ENCODE results near the gene MAG. TPM values are rescaled to one million over a fixed set of nuclear protein-coding genes. Genes with fewer than 3 reads are reported as not detected.
A peak's percentile ranks its signal among the peaks of the same experiment; 100 is the strongest.

Gene MAG
- total RNA-seq, 2 experiments from 2014 or later, result 0.43 to 0.44 TPM

DNA sequence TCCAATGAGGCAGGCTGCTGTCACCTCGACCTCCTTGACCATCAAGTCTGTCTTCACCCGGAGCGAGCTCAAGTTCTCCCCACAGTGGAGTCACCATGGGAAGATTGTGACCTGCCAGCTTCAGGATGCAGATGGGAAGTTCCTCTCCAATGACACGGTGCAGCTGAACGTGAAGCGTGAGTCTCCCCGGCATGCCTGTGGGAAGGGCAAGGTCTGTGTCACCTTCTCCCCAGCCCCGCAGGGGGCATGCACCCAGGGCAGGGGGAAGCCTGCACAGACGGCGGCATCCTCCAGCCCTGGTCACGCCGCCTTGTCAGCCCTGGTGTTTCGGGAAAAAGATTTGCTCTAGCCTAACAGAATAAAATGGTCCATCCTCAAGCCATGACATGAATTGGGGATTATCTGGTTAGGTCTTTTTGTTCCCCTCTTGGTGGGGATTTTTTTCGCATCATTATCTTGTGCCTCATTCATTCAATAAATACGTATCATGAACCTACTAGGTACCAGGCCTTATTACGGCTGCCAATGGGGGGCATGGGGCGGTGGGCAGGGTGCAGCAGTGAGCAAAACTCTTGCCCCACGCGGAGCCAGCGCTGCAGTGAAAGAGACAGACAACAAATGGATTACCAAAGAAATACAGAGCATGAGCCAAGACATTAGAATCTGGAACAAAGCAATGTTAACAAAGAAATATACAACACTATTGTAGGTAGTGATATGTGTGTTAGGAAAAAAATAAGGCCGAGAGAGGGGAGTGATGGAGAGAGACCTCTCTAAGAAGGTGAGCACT lies 44.4 kb downstream of the MAG start:
- Mint-ChIP-seq H3K9me3 (no peaks in the 10 kb centered on the region), H3K4me3 (no peak overlapping the region), H3K36me3 (no peaks in the 10 kb centered on the region), H3K27me3 (peaks cover 4% of the 10 kb centered on the region), H3K27ac (no peak overlapping the region), H3K4me1 (ENCODE audit: low read depth) (peaks cover 19% of the 10 kb centered on the region)
- DNase-seq, result no peak
- POLR2A ChIA-PET, result no interaction called here
- CTCF ChIA-PET, result no interaction called here
- intact Hi-C loops (cut with micrococcal nuclease), result no loop called here

DNA sequence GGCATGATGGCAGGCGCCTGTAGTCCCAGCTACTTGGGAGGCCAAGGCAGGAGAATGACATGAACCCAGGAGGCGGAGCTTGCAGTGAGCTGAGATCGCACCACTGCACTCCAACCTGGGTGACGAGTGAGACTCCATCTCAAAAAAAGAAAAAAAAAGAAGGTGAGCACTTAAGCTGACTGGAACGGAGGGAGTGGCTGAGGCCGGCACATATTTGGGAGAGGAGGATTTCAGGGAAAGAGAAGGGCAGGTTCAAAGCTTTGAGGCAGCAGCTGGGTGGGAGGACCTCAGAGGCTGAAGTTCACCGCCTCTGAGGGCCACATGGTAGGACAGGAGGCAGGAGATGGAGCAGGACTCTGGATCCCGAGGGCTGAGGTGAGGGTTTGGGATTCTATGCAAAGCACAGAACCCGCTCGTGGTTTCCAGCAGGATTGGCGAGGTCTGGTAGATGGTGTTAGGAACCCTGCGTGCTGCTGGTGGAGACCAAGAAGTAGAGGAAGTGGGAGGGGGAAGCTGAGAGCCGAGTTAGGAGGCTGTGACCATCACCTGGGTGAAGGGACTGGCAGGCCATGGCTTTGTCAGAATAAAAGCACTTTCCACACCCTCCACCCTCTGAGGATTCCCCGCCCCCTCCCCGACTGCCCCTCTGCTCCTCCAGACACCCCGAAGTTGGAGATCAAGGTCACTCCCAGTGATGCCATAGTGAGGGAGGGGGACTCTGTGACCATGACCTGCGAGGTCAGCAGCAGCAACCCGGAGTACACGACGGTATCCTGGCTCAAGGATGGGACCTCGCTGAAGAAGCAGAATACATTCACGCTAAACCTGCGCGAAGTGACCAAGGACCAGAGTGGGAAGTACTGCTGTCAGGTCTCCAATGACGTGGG lies 45.4 kb downstream of the MAG start:
- ChIA-PET POLR2A (interaction anchor here (0.9 kb wide), 1 partner anchor 12 kb away, joined by 3 read pairs; no protein-coding TSS in a partner anchor), CTCF (no interaction called here)
- intact Hi-C loops (cut with micrococcal nuclease), result no loop called here
- Mint-ChIP-seq H3K4me1 (ENCODE audit: low read depth) (peaks cover 19% of the 10 kb centered on the region), H3K36me3 (no peaks in the 10 kb centered on the region), H3K9me3 (no peaks in the 10 kb centered on the region), H3K27ac (peak overlapping the region; percentile 6), H3K4me3 (no peak overlapping the region), H3K27me3 (peaks cover 4% of the 10 kb centered on the region)
- DNase-seq, result no peak

DNA sequence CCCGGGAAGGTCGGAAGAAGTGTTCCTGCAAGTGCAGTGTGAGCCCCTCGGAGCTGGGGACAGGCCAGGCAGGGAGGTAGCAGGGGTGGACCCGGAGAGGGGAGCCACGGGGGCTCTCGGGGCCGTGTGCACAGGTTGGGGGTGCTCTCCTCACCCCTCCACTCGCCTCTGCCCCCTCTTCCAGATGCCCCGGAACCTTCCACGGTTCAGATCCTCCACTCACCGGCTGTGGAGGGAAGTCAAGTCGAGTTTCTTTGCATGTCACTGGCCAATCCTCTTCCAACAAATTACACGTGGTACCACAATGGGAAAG lies 46.0 kb downstream of the MAG start:
- Mint-ChIP-seq H3K27ac (no peak overlapping the region), H3K27me3 (peaks cover 4% of the 10 kb centered on the region), H3K4me3 (no peak overlapping the region), H3K36me3 (no peaks in the 10 kb centered on the region), H3K9me3 (no peaks in the 10 kb centered on the region), H3K4me1 (ENCODE audit: low read depth) (peaks cover 14% of the 10 kb centered on the region)
- ChIA-PET POLR2A (interaction anchor here (0.9 kb wide), 1 partner anchor 13 kb away, joined by 3 read pairs; no protein-coding TSS in a partner anchor), CTCF (no interaction called here)
- intact Hi-C loops (cut with micrococcal nuclease), result no loop called here
- no peak for DNase-seq

DNA sequence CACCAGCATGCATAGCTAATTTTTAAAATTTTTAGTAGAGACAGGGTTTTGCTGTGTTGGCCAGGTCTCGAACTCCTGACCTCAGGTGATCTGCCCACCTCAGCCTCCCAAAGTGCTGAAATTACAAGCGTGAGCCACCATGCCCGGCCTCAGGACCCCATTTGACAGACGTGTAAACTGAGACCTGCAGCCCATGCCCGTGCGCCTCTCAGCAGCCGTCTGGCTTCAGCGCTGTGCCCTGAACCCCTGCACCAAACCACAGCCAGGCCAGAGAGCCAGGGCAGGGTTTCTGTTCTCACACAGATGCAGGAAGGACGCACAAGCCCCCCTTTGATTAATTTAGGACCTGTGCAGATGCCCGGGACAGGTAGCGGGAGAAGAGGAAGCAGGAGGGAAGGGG lies 48.5 kb downstream of the MAG start:
- Mint-ChIP-seq H3K4me1 (ENCODE audit: low read depth) (no peaks in the 10 kb centered on the region), H3K27ac (no peak overlapping the region), H3K36me3 (no peaks in the 10 kb centered on the region), H3K27me3 (peaks cover 2% of the 10 kb centered on the region), H3K9me3 (no peaks in the 10 kb centered on the region), H3K4me3 (no peak overlapping the region)
- ChIA-PET CTCF (no interaction called here), POLR2A (interaction anchor here (0.6 kb wide), 1 partner anchor 195 kb away, joined by 3 read pairs; no protein-coding TSS in a partner anchor)
- intact Hi-C loops (cut with micrococcal nuclease), result no loop called here
- no peak for DNase-seq

DNA sequence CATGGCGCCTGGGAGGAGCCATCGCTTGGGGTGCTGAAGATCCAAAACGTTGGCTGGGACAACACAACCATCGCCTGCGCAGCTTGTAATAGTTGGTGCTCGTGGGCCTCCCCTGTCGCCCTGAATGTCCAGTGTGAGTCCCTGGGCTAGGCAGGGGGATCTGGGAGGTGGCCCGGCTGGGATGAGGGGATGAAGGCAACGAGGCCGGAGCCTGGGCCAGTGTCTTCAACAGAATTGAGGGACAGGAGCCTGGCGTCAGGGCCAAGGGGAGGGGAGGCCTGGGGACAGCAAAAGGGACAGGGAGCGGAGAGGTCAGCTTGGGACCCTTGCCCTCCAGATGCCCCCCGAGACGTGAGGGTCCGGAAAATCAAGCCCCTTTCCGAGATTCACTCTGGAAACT lies 49.0 kb downstream of the MAG start:
- no peaks in the 10 kb centered on the region for H3K36me3 Mint-ChIP-seq
- H3K27ac Mint-ChIP-seq, result no peak overlapping the region
- no peak overlapping the region for H3K4me3 Mint-ChIP-seq
- H3K27me3 Mint-ChIP-seq, result peaks cover 1% of the 10 kb centered on the region
- intact Hi-C loops (cut with micrococcal nuclease), result no loop called here
- no peaks in the 10 kb centered on the region for H3K9me3 Mint-ChIP-seq
- peaks cover 5% of the 10 kb centered on the region for H3K4me1 Mint-ChIP-seq (ENCODE audit: low read depth)
- ChIA-PET POLR2A (no interaction called here), CTCF (no interaction called here)
- DNase-seq, result no peak

DNA sequence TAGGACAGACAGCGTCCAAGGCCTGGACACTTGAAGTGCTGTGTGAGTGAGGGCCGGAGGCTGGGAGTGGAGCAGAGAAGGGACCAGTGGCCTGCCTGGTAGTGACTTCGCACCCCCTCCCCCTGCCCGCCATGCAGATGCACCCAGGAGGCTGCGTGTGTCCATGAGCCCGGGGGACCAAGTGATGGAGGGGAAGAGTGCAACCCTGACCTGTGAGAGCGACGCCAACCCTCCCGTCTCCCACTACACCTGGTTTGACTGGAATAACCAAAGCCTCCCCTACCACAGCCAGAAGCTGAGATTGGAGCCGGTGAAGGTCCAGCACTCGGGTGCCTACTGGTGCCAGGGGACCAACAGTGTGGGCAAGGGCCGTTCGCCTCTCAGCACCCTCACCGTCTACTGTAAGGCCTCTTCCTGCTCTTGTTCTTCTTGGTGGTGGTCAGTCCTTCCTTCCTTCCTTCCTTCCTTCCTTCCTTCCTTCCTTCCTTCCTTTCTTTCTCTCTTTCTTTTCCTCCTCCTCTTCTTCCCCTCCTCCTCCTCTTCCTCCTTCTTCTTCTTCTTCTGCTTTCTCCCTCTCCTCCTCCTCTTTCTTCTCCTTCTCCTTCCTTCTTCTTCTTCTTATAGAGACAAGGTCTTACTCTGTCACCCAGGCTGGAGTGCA lies 49.7 kb downstream of the MAG start:
- no peaks in the 10 kb centered on the region for H3K9me3 Mint-ChIP-seq
- H3K4me1 Mint-ChIP-seq (ENCODE audit: low read depth), result peaks cover 12% of the 10 kb centered on the region
- H3K27me3 Mint-ChIP-seq, result no peaks in the 10 kb centered on the region
- H3K27ac Mint-ChIP-seq, result no peak overlapping the region
- no peak overlapping the region for H3K4me3 Mint-ChIP-seq
- no peak for DNase-seq
- POLR2A ChIA-PET, result no interaction called here
- CTCF ChIA-PET, result interaction anchor here (1.2 kb wide), 1 partner anchor 12 kb away, joined by 7 read pairs; no protein-coding TSS in a partner anchor
- intact Hi-C loops (cut with micrococcal nuclease), result no loop called here
- no peaks in the 10 kb centered on the region for H3K36me3 Mint-ChIP-seq

DNA sequence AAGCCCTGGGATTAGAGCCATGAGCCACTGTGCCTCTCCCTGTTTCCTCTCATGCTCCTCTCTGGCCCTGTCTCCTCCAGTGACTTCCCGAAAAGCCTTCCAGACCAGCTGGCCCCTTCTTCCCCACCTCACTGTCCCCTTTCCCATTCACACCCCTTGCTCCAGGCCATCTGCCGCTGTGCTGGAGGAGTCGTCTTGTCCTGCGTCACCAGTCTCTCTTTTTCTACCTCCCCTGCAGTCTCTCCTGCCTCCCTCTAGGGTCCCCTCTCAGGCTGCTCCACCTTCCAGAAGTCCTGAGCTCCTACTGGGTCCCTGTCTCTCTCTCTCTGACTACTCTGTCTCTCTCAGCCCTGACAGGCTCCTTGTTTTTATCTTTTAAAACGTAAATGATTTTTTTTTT lies 50.5 kb downstream of the MAG start:
- ChIA-PET CTCF (interaction anchor here (1.2 kb wide), 1 partner anchor 11 kb away, joined by 7 read pairs; no protein-coding TSS in a partner anchor), POLR2A (no interaction called here)
- intact Hi-C loops (cut with micrococcal nuclease), result no loop called here
- no peak for DNase-seq
- Mint-ChIP-seq H3K9me3 (no peaks in the 10 kb centered on the region), H3K27me3 (no peaks in the 10 kb centered on the region), H3K4me1 (ENCODE audit: low read depth) (peaks cover 20% of the 10 kb centered on the region), H3K27ac (no peak overlapping the region), H3K36me3 (no peaks in the 10 kb centered on the region), H3K4me3 (no peak overlapping the region)

DNA sequence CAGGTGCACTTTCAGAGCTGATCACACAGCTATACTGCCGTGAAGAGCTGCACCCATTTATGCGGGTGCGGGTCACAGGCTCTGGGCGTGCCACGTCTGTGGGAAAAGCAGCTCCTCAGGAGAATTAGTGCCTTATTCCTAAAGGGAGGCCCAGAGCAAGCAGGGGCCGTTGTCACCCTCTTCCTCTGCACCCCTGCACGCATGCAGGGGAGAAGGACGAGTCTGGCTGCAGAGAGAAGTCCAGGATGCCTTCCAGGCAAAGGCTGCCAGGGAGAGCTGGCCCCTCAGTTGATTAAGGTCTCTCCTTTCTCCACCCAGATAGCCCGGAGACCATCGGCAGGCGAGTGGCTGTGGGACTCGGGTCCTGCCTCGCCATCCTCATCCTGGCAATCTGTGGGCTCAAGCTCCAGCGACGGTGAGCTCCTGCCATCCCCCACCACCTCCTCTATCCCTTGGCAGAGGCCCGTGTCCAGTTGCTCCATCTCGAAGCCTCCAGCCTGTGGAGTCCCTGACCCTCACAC lies 52.6 kb downstream of the MAG start:
- DNase-seq, result peak; percentile 7
- CTCF ChIA-PET, result no interaction called here
- H3K4me3 Mint-ChIP-seq, result peak overlapping the region; percentile 12
- no peak overlapping the region for H3K27ac Mint-ChIP-seq
- no peaks in the 10 kb centered on the region for H3K9me3 Mint-ChIP-seq
- peaks cover 2% of the 10 kb centered on the region for H3K27me3 Mint-ChIP-seq
- H3K4me1 Mint-ChIP-seq (ENCODE audit: low read depth), result peaks cover 39% of the 10 kb centered on the region
- H3K36me3 Mint-ChIP-seq, result no peaks in the 10 kb centered on the region
- POLR2A ChIA-PET, result no interaction called here
- intact Hi-C loops (cut with micrococcal nuclease), result loop anchor here (5.0 kb wide), 1 partner anchor 203 kb away; the partner anchor contains the start of gene TMEM147

DNA sequence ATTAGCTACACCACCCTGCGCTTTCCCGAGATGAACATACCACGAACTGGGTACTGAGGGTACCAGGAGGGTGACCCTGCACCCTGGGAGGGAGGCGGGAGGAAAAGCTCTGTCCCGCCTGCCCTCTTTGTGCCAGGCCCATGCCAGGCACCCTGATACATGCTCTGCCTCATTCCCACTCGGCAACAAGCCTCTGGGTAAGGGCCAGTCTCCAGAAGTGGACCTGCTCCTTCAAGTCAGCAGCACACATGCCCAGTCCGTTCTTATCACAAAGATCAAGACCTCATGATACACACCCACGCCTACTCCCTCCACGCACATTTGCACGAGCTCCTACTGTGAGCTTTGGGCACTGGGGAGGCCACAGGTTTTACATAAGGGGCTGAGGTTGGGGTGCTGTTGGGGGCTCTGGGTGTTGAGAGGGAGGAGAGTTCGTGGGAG lies 53.7 kb downstream of the MAG start:
- H3K9me3 Mint-ChIP-seq, result no peaks in the 10 kb centered on the region
- intact Hi-C loops (cut with micrococcal nuclease), result loop anchor here (2.0 to 5.0 kb wide), 3 partner anchors 117 to 202 kb away; partner anchors contain the start of gene TMEM147
- peak; percentile 15 for DNase-seq
- no peaks in the 10 kb centered on the region for H3K36me3 Mint-ChIP-seq
- H3K4me1 Mint-ChIP-seq (ENCODE audit: low read depth), result peaks cover 41% of the 10 kb centered on the region
- ChIA-PET POLR2A (no interaction called here), CTCF (interaction anchor here (1.1 kb wide), 1 partner anchor 13 kb away, joined by 4 read pairs; no protein-coding TSS in a partner anchor)
- peaks cover 4% of the 10 kb centered on the region for H3K27me3 Mint-ChIP-seq
- H3K27ac Mint-ChIP-seq, result peak overlapping the region; percentile 96
- H3K4me3 Mint-ChIP-seq, result peak overlapping the region; percentile 10

DNA sequence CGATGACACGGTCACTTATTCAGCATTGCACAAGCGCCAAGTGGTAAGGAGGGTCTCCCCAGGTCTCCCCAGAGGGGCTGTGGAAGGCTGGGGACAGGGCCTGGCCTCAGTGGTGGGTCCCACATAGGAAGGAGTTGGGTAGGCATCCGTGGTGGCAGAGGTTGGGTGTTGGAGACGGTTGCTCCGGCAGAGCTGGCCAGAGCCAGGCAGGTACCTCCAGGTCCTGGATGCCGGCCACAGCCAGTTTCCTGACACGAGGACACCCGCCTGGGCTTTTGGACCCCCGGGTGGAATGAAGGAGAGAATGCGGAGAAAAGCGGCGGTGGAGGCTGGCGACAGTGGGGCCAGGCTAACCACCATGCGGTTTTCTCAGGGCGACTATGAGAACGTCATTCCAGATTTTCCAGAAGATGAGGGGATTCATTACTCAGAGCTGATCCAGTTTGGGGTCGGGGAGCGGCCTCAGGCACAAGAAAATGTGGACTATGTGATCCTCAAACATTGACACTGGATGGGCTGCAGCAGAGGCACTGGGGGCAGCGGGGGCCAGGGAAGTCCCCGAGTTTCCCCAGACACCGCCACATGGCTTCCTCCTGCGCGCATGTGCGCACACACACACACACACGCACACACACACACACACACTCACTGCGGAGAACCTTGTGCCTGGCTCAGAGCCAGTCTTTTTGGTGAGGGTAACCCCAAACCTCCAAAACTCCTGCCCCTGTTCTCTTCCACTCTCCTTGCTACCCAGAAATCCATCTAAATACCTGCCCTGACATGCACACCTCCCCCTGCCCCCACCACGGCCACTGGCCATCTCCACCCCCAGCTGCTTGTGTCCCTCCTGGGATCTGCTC lies 54.5 kb downstream of the MAG start:
- Mint-ChIP-seq H3K27me3 (peaks cover 4% of the 10 kb centered on the region), H3K27ac (peak overlapping the region; percentile 96), H3K36me3 (no peaks in the 10 kb centered on the region), H3K9me3 (no peaks in the 10 kb centered on the region), H3K4me1 (ENCODE audit: low read depth) (peaks cover 41% of the 10 kb centered on the region), H3K4me3 (peak overlapping the region; percentile 63)
- peak; percentile 84 for DNase-seq
- POLR2A ChIA-PET, result interaction anchor here (0.7 to 1.5 kb wide), 4 partner anchors 12 to 149 kb away, joined by 3 to 4 read pairs (median 3); partner anchors contain the start of gene FFAR3
- CTCF ChIA-PET, result interaction anchor here (0.7 to 5.6 kb wide), 6 partner anchors 13 to 210 kb away, joined by 3 to 48 read pairs (median 4); no protein-coding TSS in a partner anchor
- intact Hi-C loops (cut with micrococcal nuclease), result loop anchor here (1.0 to 5.0 kb wide), 5 partner anchors 59 to 371 kb away; partner anchors contain the start of gene TMEM147

Measured in activated CD4-positive, alpha-beta memory T cell treated with anti-CD3 and anti-CD28 coated beads for 36 hours (primary cell).